Dermis blood vessel endothelial cell (primary cell): ENCODE results near the gene OR8G1. TPM values are rescaled to one million over a fixed set of nuclear protein-coding genes. Genes with fewer than 3 reads are reported as not detected.
"Not testable (repeated sequence)": the region's sequence is repeated elsewhere in the genome, so short reads cannot be mapped to it uniquely, and the experiment has no call there.

Experiments
- DNase-seq: peaks from one replicate; pipeline ENCODE4 v3.0.0; 2010
- total RNA-seq: library from RNA; depleted of rRNA; stranded (reverse); fragments of >200 nt; gene quantifications from 2 replicates; pipeline ENCODE4 v1.2.3, GENCODE V29; 2014

The OR8G1 gene
- total RNA-seq, 1 donor from 2014 or later, result not detected

DNA sequence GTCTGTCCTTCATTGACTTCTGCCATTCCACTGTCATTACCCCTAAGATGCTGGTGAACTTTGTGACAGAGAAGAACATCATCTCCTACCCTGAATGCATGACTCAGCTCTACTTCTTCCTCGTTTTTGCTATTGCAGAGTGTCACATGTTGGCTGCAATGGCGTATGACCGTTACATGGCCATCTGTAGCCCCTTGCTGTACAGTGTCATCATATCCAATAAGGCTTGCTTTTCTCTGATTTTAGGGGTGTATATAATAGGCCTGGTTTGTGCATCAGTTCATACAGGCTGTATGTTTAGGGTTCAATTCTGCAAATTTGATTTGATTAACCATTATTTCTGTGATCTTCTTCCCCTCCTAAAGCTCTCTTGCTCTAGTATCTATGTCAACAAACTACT, 9.0 kb downstream of the OR8G1 start:
- not testable (repeated sequence) for DNase-seq

GRCh38 chr11:124256076-124256475, 15.2 kb downstream of the OR8G1 start, which contains the start of gene OR8G5:
Gene OR8G5, plus strand, starts transcription at chr11:124256376. Its CDS starts 8,556 bp downstream, at chr11:124264932.
- no peak for DNase-seq

DNA sequence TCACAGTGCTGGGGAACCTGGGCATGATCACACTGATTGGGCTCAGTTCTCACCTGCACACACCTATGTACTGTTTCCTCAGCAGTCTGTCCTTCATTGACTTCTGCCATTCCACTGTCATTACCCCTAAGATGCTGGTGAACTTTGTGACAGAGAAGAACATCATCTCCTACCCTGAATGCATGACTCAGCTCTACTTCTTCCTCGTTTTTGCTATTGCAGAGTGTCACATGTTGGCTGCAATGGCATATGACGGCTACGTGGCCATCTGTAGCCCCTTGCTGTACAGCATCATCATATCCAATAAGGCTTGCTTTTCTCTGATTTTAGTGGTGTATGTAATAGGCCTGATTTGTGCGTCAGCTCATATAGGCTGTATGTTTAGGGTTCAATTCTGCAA, 24.1 kb downstream of the OR8G1 start:
- not testable (repeated sequence) for DNase-seq

DNA sequence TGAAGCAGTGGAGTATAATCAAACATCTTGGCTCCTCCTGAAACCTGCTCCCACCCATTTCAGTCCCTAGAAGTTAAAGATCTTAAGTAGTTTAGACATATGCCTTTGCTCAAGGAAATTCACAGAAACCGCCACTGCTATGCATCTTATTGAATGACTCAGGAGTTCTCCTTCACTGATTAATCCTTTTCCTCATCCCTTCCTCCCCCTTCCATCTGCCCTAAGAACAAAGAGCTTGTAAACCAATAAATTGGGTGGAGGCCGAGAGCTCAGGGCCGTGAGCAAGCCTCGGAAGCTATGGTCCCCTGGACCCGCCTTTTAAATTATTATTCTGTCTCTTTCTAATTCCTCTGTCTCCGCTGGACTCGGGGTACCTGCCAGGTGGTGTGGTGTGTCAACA, 30.0 kb downstream of the OR8G1 start:
- DNase-seq, result not testable (repeated sequence)

DNA sequence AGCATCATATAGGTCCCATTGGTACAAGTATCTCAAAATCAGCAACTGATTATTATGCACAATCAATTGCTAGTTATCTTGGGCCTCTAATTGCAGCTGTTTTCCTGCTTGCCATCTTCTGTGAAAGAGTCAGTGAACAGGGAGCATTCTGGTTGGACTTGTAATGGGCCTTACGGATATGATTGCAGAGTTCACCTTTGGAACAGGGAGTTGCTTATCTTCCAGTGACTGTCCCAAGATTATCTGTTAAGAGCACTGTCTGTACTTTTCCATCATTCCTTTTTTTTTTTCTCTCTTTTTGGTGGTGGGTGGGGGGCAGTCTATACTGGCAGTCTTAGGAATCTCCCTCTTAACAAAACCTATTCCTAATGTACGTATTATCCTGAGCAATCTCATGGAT, 33.1 kb downstream of the OR8G1 start:
- DNase-seq, result no peak

DNA sequence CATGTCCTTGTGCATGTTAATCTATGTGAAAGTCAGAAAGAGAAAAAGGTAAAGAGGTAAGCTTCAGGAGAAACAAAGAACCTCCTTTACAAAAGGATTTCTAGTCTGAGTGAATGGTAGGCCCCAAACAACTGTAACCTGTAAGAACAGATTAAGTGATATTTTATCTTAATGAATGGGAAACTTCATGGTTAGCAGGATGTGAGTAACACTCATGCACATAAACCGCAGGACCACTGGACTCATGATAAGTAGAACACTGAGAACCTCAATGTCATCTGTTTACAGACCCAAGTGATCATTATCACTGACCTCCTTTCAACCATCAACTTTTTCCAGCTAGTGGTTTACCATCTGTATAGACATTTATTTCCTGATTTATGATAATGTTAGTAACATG, 35.2 kb downstream of the OR8G1 start:
- DNase-seq, result peak; percentile 27

- DNase-seq, result no peak
Measured at GRCh38 chr11:124277207-124277606, 36.3 kb downstream of the OR8G1 start.

- no peak for DNase-seq
Measured at GRCh38 chr11:124277804-124278203, 36.9 kb downstream of the OR8G1 start.

GRCh38 chr11:124278261-124278660, 37.4 kb downstream of the OR8G1 start:
- no peak for DNase-seq

- peak; percentile 15 for DNase-seq
Measured at GRCh38 chr11:124285610-124286344, 44.9 kb downstream of the OR8G1 start.

DNA sequence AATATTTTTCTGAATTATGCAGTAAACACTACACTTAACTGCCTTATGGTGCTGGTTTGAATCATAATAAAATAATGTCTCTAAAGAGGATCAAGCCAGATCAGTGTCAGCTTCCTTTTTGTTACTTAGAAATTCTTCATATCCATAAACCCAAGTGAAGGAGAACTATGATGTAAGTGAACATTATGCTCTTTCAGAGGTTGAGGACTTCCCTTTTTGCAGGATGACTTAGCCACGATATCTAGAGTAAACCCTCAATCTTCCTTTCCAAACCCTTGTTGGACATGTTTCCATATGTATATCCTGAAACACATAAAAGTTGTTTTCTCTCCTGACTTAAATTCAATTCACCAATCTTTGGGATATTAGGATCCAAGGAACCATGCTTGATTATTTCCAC, 53.8 kb downstream of the OR8G1 start:
- no peak for DNase-seq

- no peak for DNase-seq
Measured at GRCh38 chr11:124296016-124296415, 55.1 kb downstream of the OR8G1 start.

GRCh38 chr11:124297921-124298320, 57.0 kb downstream of the OR8G1 start:
- no peak for DNase-seq

- DNase-seq, result peak; percentile 10
Measured at GRCh38 chr11:124301548-124301947, 60.7 kb downstream of the OR8G1 start.

GRCh38 chr11:124302347-124303125, 61.6 kb downstream of the OR8G1 start:
- no peak for DNase-seq

Other genes starting within 250 kb of the OR8G1 start
- gene OR10G6, start 245.9 kb upstream of the OR8G1 start, total RNA-seq, result not detected in 2 replicates
- gene OR10G4, start 228.1 kb upstream of the OR8G1 start, total RNA-seq, result not detected in 2 replicates
- gene OR10G9, start 218.1 kb upstream of the OR8G1 start, total RNA-seq, result not detected in 2 replicates
- gene OR10G8, start 214.3 kb upstream of the OR8G1 start, total RNA-seq, result not detected in 2 replicates
- not detected in 2 replicates for gene OR10G7, start 199.8 kb upstream of the OR8G1 start, total RNA-seq
- 7.8 and 8.2 TPM in 2 replicates for gene VWA5A, start 125.6 kb upstream of the OR8G1 start, total RNA-seq
- gene OR10D3, start 57.8 kb upstream of the OR8G1 start, total RNA-seq, result not detected in 2 replicates
- not detected in 2 replicates for gene OR8G5, start 15.3 kb downstream of the OR8G1 start, total RNA-seq
- gene OR8D1, start 72.9 kb downstream of the OR8G1 start, total RNA-seq, result not detected in 2 replicates
- not detected in 2 replicates for gene OR8D2, start 79.1 kb downstream of the OR8G1 start, total RNA-seq
- not detected in 2 replicates for gene OR8B2, start 143.4 kb downstream of the OR8G1 start, total RNA-seq
- not detected in 2 replicates for gene OR8B3, start 157.9 kb downstream of the OR8G1 start, total RNA-seq
- gene OR8B4, start 183.8 kb downstream of the OR8G1 start, total RNA-seq, result not detected in 2 replicates
- gene OR8B8, start 204.6 kb downstream of the OR8G1 start, total RNA-seq, result not detected in 2 replicates